ENCODE data around the gene OMA1.
"Not testable (repeated sequence)": the region's sequence is repeated elsewhere in the genome, so short reads cannot be mapped to it uniquely, and the experiment has no call there.

Gene OMA1

DNA sequence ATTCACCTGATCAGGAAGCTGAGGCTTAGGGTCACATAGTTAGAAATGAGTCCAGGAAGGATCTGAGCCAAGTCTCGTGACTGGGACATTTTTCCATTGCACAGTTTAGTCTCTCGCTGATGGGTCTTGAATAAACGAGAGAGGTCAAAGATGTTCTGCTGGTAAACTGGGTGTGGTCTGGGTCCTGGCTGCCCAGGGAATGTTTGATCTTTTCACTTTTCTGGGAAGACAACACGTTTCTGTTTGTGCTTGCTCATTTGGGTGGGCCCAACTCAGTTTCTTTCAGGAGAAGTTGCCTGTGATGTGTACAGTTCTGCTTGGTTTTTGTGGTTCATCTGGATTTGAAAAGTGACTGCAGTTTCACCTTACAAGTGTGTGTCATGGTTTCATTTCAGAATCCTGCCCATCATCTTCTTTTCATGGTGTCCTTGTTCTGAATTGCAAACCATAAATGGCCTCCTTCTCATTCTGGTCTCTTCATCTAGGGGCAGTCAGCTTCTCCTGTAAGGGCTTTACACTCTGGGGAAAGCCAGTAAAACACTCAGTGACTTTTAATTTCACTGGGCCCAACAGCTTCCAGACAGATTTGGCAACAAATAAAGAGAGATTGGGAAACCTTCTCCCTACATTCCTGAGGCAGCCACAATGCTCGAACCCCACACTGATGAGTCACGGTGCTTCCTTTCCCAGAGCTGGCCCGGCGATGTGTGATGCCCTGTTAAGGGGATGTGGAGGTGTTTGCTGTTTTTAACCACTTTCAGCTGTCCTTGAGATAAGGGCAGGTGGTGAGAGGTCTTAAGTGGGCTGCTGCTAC lies 37.8 kb upstream of the OMA1 start:
- H3K27me3 ChIP-seq (replicated peaks; ENCODE audit: insufficient read depth, low read length), result no peaks in the 10 kb centered on the region
- no peaks in the 10 kb centered on the region for H4K20me1 ChIP-seq (ENCODE audit: insufficient read depth, low read length)
- DNase-seq, result peak; percentile 36
- H3K9ac ChIP-seq (ENCODE audit: low read length), result no peak overlapping the region
- H3K79me2 ChIP-seq (ENCODE audit: low read length), result no peaks in the 10 kb centered on the region
- no peaks in the 10 kb centered on the region for H3K9me3 ChIP-seq (replicated peaks; ENCODE audit: insufficient read depth, low read length)
- H3K4me1 ChIP-seq (ENCODE audit: low read length), result peaks cover 12% of the 10 kb centered on the region; the same call in 1 of the 2 replicates
- H2AFZ ChIP-seq (ENCODE audit: low read length), result no peak overlapping the region
- H3K36me3 ChIP-seq (replicated peaks; ENCODE audit: insufficient read depth, low read length), result no peaks in the 10 kb centered on the region
- H3K27ac ChIP-seq (ENCODE audit: low read length), result no peak overlapping the region
- no peak for TF ChIP-seq EZH2 (optimal IDR thresholded peaks at IDR 0.05; ENCODE audit: low read depth, low read length)
- TF ChIP-seq EZH2phosphoT487 (IDR thresholded peaks at IDR 0.05; ENCODE audit: low read length), result no peak
- TF ChIP-seq, protein P1, sequence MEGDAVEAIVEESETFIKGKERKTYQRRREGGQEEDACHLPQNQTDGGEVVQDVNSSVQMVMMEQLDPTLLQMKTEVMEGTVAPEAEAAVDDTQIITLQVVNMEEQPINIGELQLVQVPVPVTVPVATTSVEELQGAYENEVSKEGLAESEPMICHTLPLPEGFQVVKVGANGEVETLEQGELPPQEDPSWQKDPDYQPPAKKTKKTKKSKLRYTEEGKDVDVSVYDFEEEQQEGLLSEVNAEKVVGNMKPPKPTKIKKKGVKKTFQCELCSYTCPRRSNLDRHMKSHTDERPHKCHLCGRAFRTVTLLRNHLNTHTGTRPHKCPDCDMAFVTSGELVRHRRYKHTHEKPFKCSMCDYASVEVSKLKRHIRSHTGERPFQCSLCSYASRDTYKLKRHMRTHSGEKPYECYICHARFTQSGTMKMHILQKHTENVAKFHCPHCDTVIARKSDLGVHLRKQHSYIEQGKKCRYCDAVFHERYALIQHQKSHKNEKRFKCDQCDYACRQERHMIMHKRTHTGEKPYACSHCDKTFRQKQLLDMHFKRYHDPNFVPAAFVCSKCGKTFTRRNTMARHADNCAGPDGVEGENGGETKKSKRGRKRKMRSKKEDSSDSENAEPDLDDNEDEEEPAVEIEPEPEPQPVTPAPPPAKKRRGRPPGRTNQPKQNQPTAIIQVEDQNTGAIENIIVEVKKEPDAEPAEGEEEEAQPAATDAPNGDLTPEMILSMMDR (IDR thresholded peaks at IDR 0.05; ENCODE audit: low read length), result no peak
- no peaks in the 10 kb centered on the region for H3F3A ChIP-seq (ENCODE audit: insufficient read depth, low read length)
- H3K4me2 ChIP-seq (ENCODE audit: low read depth, low read length), result no peak overlapping the region
- H3K9me2 ChIP-seq (replicated peaks; ENCODE audit: insufficient read depth, low read length), result no peaks in the 10 kb centered on the region
- H3K4me3 ChIP-seq (ENCODE audit: low read length), result no peak overlapping the region

DNA sequence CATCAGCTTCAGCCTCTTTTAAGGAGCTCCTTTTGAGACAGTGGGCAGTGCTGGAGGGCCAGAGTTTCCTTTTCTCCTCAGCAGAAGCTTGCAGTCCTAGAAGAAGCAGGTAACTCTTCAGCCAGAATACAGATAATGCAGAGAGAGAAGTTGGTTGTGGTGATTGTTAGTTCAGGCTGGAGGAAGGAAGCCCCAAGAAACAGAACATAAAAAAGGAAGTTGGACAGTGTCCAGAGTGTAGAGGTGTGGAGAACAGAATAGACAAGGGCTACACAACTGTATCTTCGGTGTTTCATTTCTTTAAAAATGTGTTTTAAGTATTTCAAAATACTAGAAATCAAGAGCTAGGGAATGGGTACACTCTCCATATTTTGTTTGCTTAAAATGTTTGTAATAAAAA lies 37.0 kb upstream of the OMA1 start:
- TF ChIP-seq EZH2 (optimal IDR thresholded peaks at IDR 0.05; ENCODE audit: low read depth, low read length), result no peak
- no peak for TF ChIP-seq EZH2phosphoT487 (IDR thresholded peaks at IDR 0.05; ENCODE audit: low read length)
- TF ChIP-seq, protein P1 (IDR thresholded peaks at IDR 0.05; ENCODE audit: low read length), result no peak
- Histone ChIP-seq H4K20me1 (ENCODE audit: insufficient read depth, low read length) (no peaks in the 10 kb centered on the region), H3K27ac (ENCODE audit: low read length) (no peak overlapping the region), H3K4me2 (ENCODE audit: low read depth, low read length) (no peak overlapping the region), H3K4me3 (ENCODE audit: low read length) (no peak overlapping the region), H2AFZ (ENCODE audit: low read length) (no peak overlapping the region), H3K9me2 (replicated peaks; ENCODE audit: insufficient read depth, low read length) (no peaks in the 10 kb centered on the region), H3F3A (ENCODE audit: insufficient read depth, low read length) (no peaks in the 10 kb centered on the region), H3K36me3 (replicated peaks; ENCODE audit: insufficient read depth, low read length) (no peaks in the 10 kb centered on the region), H3K9ac (ENCODE audit: low read length) (no peak overlapping the region), H3K27me3 (replicated peaks; ENCODE audit: insufficient read depth, low read length) (no peaks in the 10 kb centered on the region), H3K9me3 (replicated peaks; ENCODE audit: insufficient read depth, low read length) (no peaks in the 10 kb centered on the region), H3K4me1 (ENCODE audit: low read length) (peaks cover 12% of the 10 kb centered on the region; the same call in 1 of the 2 replicates), H3K79me2 (ENCODE audit: low read length) (no peaks in the 10 kb centered on the region)
- no peak for DNase-seq

DNA sequence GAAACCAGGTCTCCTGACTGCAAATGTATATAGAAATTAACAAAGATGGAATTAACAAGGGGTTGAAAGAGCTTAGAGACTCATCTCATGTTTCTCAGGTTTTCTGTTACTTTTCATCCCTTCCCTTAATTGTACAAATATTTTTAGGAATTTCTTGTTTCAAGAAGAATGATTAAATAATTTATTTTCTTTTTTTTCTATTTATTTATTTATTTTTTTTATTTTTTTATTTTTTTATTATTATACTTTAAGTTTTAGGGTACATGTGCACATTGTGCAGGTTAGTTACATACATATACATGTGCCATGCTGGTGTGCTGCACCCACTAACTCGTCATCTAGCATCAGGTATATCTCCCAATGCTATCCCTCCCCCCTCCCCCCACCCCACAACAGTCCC lies 35.6 kb upstream of the OMA1 start:
- H3K79me2 ChIP-seq (ENCODE audit: low read length); H3K4me2 ChIP-seq (ENCODE audit: low read depth, low read length); H3K27ac ChIP-seq (ENCODE audit: low read length); H3K27me3 ChIP-seq (replicated peaks; ENCODE audit: insufficient read depth, low read length); H2AFZ ChIP-seq (ENCODE audit: low read length); H3K36me3 ChIP-seq (replicated peaks; ENCODE audit: insufficient read depth, low read length); DNase-seq; H3K9me2 ChIP-seq (replicated peaks; ENCODE audit: insufficient read depth, low read length); H3K9ac ChIP-seq (ENCODE audit: low read length); H4K20me1 ChIP-seq (ENCODE audit: insufficient read depth, low read length); H3K9me3 ChIP-seq (replicated peaks; ENCODE audit: insufficient read depth, low read length); H3F3A ChIP-seq (ENCODE audit: insufficient read depth, low read length); H3K4me3 ChIP-seq (ENCODE audit: low read length): not testable (repeated sequence)
- peaks cover 12% of the 10 kb centered on the region; the same call in 1 of the 2 replicates for H3K4me1 ChIP-seq (ENCODE audit: low read length)

DNA sequence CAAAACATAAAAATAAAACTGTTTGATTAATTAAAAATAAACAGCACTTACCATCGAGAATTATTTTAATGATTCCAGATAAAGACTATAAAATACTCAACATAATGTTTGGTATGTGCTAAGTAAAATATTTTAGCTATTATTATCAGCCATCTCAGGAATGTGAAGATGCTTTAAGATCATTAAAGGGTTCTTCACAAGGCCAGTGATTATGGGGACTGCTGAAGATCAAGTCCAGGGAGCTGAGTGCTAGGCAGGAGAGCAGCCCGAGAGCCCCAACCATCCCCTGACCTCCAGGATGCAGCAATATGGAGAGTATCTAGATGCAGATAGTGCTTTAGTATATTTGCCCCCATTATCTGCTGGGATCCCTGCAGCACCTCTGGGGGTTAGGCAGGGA lies 35.1 kb upstream of the OMA1 start:
- Histone ChIP-seq H3K4me3 (ENCODE audit: low read length) (no peak overlapping the region), H3F3A (ENCODE audit: insufficient read depth, low read length) (no peaks in the 10 kb centered on the region), H3K9me3 (replicated peaks; ENCODE audit: insufficient read depth, low read length) (no peaks in the 10 kb centered on the region), H3K4me2 (ENCODE audit: low read depth, low read length) (no peak overlapping the region), H2AFZ (ENCODE audit: low read length) (no peak overlapping the region), H3K36me3 (replicated peaks; ENCODE audit: insufficient read depth, low read length) (no peaks in the 10 kb centered on the region), H3K9ac (ENCODE audit: low read length) (no peak overlapping the region), H3K4me1 (ENCODE audit: low read length) (peaks cover 12% of the 10 kb centered on the region; the same call in 1 of the 2 replicates), H3K79me2 (ENCODE audit: low read length) (no peaks in the 10 kb centered on the region), H3K9me2 (replicated peaks; ENCODE audit: insufficient read depth, low read length) (no peaks in the 10 kb centered on the region), H3K27me3 (replicated peaks; ENCODE audit: insufficient read depth, low read length) (no peaks in the 10 kb centered on the region; the same call in 1 of the 2 replicates), H4K20me1 (ENCODE audit: insufficient read depth, low read length) (no peaks in the 10 kb centered on the region), H3K27ac (ENCODE audit: low read length) (no peak overlapping the region)
- no peak for DNase-seq
- TF ChIP-seq, protein P1 (IDR thresholded peaks at IDR 0.05; ENCODE audit: low read length), result no peak
- no peak for TF ChIP-seq EZH2 (optimal IDR thresholded peaks at IDR 0.05; ENCODE audit: low read depth, low read length)
- no peak for TF ChIP-seq EZH2phosphoT487 (IDR thresholded peaks at IDR 0.05; ENCODE audit: low read length)
